Gastroesophageal sphincter (tissue), 4 donors: ENCODE results near the gene LRRC1. TPM values are rescaled to one million over a fixed set of nuclear protein-coding genes. Genes with fewer than 3 reads are reported as not detected.
A peak's percentile ranks its signal among the peaks of the same experiment; 100 is the strongest.

ENCODE experiments used
- ATAC-seq: fragments of 150-250 bp; one replicate; pipeline ENCODE4 v1.9.1; 2016; ENCODE audit warnings: mild to moderate bottlenecking, moderate library complexity
- H3K27ac ChIP-seq, 4 donors: fragments of 200-600 bp; sonication (generic) in 3 of 4; 1 replicate in 3 of 4; 2 replicates in 1 of 4; pipeline ENCODE4 v1.5.1; 2016 to 2019
- H3K27me3 ChIP-seq: fragments of 200-600 bp; sonication (generic); one replicate; pipeline ENCODE4 v1.5.1; 2019
- H3K36me3 ChIP-seq, 2 donors: fragments of 200-600 bp; sonication (generic); one replicate each; pipeline ENCODE4 v1.5.1; 2019; ENCODE audit warnings: control low read depth in 1 of 2
- H3K4me1 ChIP-seq, 3 donors: fragments of 200-600 bp; sonication (generic); 1 replicate in 2 of 3; 2 replicates in 1 of 3; pipeline ENCODE4 v1.5.1; 2016 to 2019; ENCODE audit warnings: control low read depth in 2 of 3
- H3K4me3 ChIP-seq, 2 donors: fragments of 200-600 bp; sonication (generic); one replicate each; pipeline ENCODE4 v1.5.1; 2019; ENCODE audit warnings: mild to moderate bottlenecking in 1 of 2, moderate library complexity in 1 of 2
- H3K9me3 ChIP-seq, 3 donors: fragments of 200-600 bp; sonication (generic); one replicate each; pipeline ENCODE4 v1.5.1; 2017 to 2019; ENCODE audit warnings: control low read depth in 2 of 3
- CTCF ChIP-seq, 4 experiments: fragments of 200-600 bp in 2 of 4; fragments of 450-650 bp in 2 of 4; sonication (generic) in 1 of 4; IDR thresholded peaks; one replicate each; pipeline ENCODE4 v1.5.1; 2017 to 2019; ENCODE audit warnings: antibody characterized with exemption in 4 of 4, mild to moderate bottlenecking in 2 of 4, moderate library complexity in 2 of 4
- EP300 ChIP-seq: sonication (generic); formaldehyde crosslinking; IDR thresholded peaks from one replicate; pipeline ENCODE4 v1.6.1; 2017; ENCODE audit warnings: antibody characterized with exemption, mild to moderate bottlenecking
- POLR2A ChIP-seq, 2 donors: fragments of 450-650 bp; IDR thresholded peaks; one replicate each; pipeline ENCODE4 v1.6.1; 2017; ENCODE audit warnings: antibody characterized with exemption in 2 of 2, mild to moderate bottlenecking in 2 of 2, moderate library complexity in 1 of 2
- POLR2AphosphoS5 ChIP-seq: sonication (generic); formaldehyde crosslinking; IDR thresholded peaks from one replicate; pipeline ENCODE4 v1.6.1; 2017; ENCODE audit warnings: antibody characterized with exemption
- WGBS, 2 donors: methylation state at CpG; one replicate each; pipeline ENCODE4 v1.1.5; 2018; ENCODE audit warnings: low coverage in 1 of 2; 5-methylcytosine and 5-hydroxymethylcytosine counted together
- total RNA-seq, 4 donors: library from RNA; depleted of rRNA; stranded (reverse); fragments of >200 nt; gene quantifications; one replicate each; pipeline ENCODE4 v1.1.0, GENCODE V29; 2016

LRRC1 gene
- total RNA-seq, 4 donors from 2014 or later, result 12.4 to 28.3 (median 15.5) TPM

DNA sequence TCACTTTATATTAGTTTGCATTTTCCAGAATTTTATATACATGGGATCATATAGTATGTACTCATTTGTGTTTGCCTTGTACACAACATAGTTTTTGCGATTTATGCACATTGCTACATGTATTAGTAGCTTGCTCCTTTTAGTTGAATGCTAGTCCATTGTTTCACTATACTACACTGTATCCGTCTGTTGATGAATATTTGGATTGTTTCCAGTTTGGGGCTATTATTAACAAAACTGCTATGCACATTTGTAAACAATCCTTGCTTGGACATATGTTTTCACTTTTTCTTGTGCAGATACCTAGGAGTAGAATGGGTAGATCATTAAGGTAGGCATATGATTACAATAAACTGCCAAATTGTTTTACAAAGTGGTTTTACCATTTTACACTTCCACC is 3.9 kb upstream of the LRRC1 start:
- WGBS, 2 donors, result 50 to 65% methylated on average over 2 of the region's 2 CpGs
- TF ChIP-seq POLR2A (IDR thresholded peaks at IDR 0.05) (no peak), EP300 (no peak), POLR2AphosphoS5 (no peak), CTCF (IDR thresholded peaks at IDR 0.05) (no peak)
- Histone ChIP-seq H3K27me3 (no peaks in the 10 kb centered on the region), H3K4me1 (peaks cover 0 to 22% (median 0%) of the 10 kb centered on the region in 3 donors), H3K27ac (no peak overlapping the region), H3K9me3 (peaks cover 0 to 10% (median 0%) of the 10 kb centered on the region in 3 donors), H3K36me3 (no peaks in the 10 kb centered on the region), H3K4me3 (no peak overlapping the region)
- no peak for ATAC-seq

GRCh38 chr6:53792016-53792415 is 2.8 kb upstream of the LRRC1 start:
- no peak overlapping the region for H3K27ac ChIP-seq
- peaks cover 0 to 10% (median 0%) of the 10 kb centered on the region in 3 donors for H3K9me3 ChIP-seq
- WGBS, 2 donors, result 80 to 100% methylated on average over 1 of the region's 2 CpGs
- no peak overlapping the region for H3K4me3 ChIP-seq
- H3K4me1 ChIP-seq, result peaks cover 0 to 33% (median 0%) of the 10 kb centered on the region in 3 donors
- no peaks in the 10 kb centered on the region for H3K27me3 ChIP-seq
- TF ChIP-seq POLR2A (IDR thresholded peaks at IDR 0.05) (no peak), CTCF (IDR thresholded peaks at IDR 0.05) (no peak), POLR2AphosphoS5 (no peak), EP300 (no peak)
- no peaks in the 10 kb centered on the region for H3K36me3 ChIP-seq
- no peak for ATAC-seq

- TF ChIP-seq POLR2A (IDR thresholded peaks at IDR 0.05) (no peak), CTCF (IDR thresholded peaks at IDR 0.05) (no peak), EP300 (no peak), POLR2AphosphoS5 (no peak)
- no peak for ATAC-seq
- no peaks in the 10 kb centered on the region for H3K36me3 ChIP-seq
- H3K4me3 ChIP-seq, result peak overlapping the region in 1 of 2 donors; percentile 74
- H3K27ac ChIP-seq, result peak overlapping the region in 1 of 4 donors; percentile 88
- H3K9me3 ChIP-seq, result peaks cover 0 to 10% (median 0%) of the 10 kb centered on the region in 3 donors
- H3K4me1 ChIP-seq, result peaks cover 0 to 41% (median 0%) of the 10 kb centered on the region in 3 donors
- H3K27me3 ChIP-seq, result no peaks in the 10 kb centered on the region
- 45 to 54% methylated on average over 2 to 3 of the region's 3 CpGs for WGBS, 2 donors
These were observed 1.9 kb upstream of the LRRC1 start for GRCh38 chr6:53792973-53793317.

DNA sequence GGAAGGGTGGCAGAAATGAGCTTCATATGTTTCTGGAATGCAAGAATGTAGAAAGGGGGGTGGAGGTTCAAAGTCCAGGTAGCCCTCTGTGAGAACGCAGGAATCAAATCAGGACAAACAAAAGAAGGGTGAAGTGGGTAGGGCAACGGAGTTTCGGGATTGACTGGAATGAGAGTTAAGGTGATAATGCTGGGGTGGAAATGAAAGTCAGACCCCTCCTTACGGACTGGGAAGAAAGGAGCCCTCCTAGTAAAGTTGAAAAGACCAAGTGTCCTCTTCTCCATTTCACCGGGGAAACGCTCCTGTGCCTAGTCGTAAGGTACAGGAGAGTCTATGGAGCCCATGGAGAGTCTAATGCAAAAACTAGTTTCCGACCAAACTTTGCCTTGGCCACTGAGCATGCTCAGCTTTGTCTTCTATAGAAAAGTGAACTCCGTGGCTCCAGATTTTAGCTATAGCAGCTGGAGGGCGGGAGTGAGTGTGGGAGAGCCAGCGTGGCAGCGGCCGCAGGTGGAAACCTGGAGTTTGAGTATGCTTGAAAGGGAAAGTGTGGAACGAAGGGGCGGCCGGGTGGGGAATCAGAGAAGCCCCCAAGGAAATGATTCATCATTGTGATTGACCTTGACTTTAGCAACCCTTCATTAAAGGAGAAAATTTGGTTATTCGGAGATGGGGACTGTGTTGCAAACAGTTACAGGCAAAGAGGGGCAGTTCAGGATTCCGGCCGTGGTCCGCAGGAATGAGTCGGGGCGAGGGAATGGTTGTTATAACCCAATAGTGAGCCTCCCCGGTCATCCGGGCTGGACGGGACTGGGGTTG is 1.3 kb upstream of the LRRC1 start:
- TF ChIP-seq POLR2A (IDR thresholded peaks at IDR 0.05), result no peak
- no peak for TF ChIP-seq POLR2AphosphoS5
- peak in 1 of 4 experiments; percentile 43 for TF ChIP-seq CTCF (IDR thresholded peaks at IDR 0.05)
- TF ChIP-seq EP300, result no peak
- Histone ChIP-seq H3K9me3 (peaks cover 0 to 5% (median 0%) of the 10 kb centered on the region in 3 donors), H3K27ac (peak overlapping the region in 3 of 4 donors; percentile 86 to 88 (median 87)), H3K4me1 (peaks cover 0 to 41% (median 0%) of the 10 kb centered on the region in 3 donors), H3K27me3 (no peaks in the 10 kb centered on the region), H3K36me3 (no peaks in the 10 kb centered on the region), H3K4me3 (peak overlapping the region; percentile 71 to 74)
- WGBS, 2 donors, result 1 to 2% methylated on average over 15 to 17 of the region's 25 CpGs
- ATAC-seq, result no peak
